Keratinocyte (primary cell): ENCODE data around the gene AP2A1. TPM values are rescaled to one million over a fixed set of nuclear protein-coding genes. Genes with fewer than 3 reads are reported as not detected.

Experiments
- DNase-seq: peaks from one replicate; pipeline ENCODE4 v3.0.0-alpha.2; 2011; ENCODE audit warnings: low read depth, missing footprints, low spot score
- FAIRE-seq: peaks from 2 replicates; lab custom pipeline; 2011; peaks lifted over from hg19 to GRCh38; lab: Jason Lieb, UNC
- H2AFZ ChIP-seq: 2 replicates; pipeline ENCODE4 v1.6.0; 2012; ENCODE audit warnings: low read length, control low read depth, inconsistent platforms; ENCODE audit not compliant: control insufficient read depth
- H3K27ac ChIP-seq: 2 replicates; pipeline ENCODE4 v1.5.1; 2011; ENCODE audit warnings: low read length; ENCODE audit not compliant: control insufficient read depth, insufficient read depth
- H3K27me3 ChIP-seq: 3 replicates; pipeline ENCODE4 v1.6.0; 2011; ENCODE audit warnings: low read length; ENCODE audit not compliant: control insufficient read depth, insufficient read depth; ENCODE audit errors: extremely low read depth
- H3K36me3 ChIP-seq, 2 experiments: 2 replicates in 1 of 2; 3 replicates in 1 of 2; pipeline ENCODE4 v1.5.1; 2011; ENCODE audit warnings: low read length in 2 of 2, mild to moderate bottlenecking in 1 of 2; ENCODE audit not compliant: control insufficient read depth in 2 of 2, insufficient read depth in 2 of 2; ENCODE audit errors: extremely low read depth in 1 of 2
- H3K4me1 ChIP-seq: 3 replicates; pipeline ENCODE4 v1.5.1; 2011; ENCODE audit warnings: low read length; ENCODE audit not compliant: control insufficient read depth, insufficient read depth; ENCODE audit errors: extremely low read depth
- H3K4me2 ChIP-seq: 3 replicates; pipeline ENCODE4 v1.6.0; 2011; ENCODE audit warnings: low read depth, low read length; ENCODE audit not compliant: control insufficient read depth, insufficient read depth; ENCODE audit errors: extremely low read depth
- H3K4me3 ChIP-seq, 3 experiments: fragments of 200-600 bp in 1 of 3; sonication (generic) in 1 of 3; 2 replicates in 2 of 3; 3 replicates in 1 of 3; pipeline ENCODE4 v1.5.1; 2011 to 2016; ENCODE audit warnings: low read length in 3 of 3, mild to moderate bottlenecking in 3 of 3, control low read depth in 2 of 3, inconsistent platforms in 1 of 3, low read depth in 1 of 3, mixed read lengths in 1 of 3, mixed run types in 1 of 3, moderate library complexity in 1 of 3; ENCODE audit not compliant: control insufficient read depth in 2 of 3, insufficient read depth in 2 of 3; ENCODE audit errors: extremely low read depth in 1 of 3
- H3K79me2 ChIP-seq: 2 replicates; pipeline ENCODE4 v1.6.0; 2012; ENCODE audit warnings: low read length; ENCODE audit not compliant: control insufficient read depth, insufficient read depth
- H3K9ac ChIP-seq: 3 replicates; pipeline ENCODE4 v1.6.0; 2011; ENCODE audit warnings: low read length; ENCODE audit not compliant: control insufficient read depth, insufficient read depth; ENCODE audit errors: extremely low read depth
- H3K9me1 ChIP-seq: 3 replicates; pipeline ENCODE4 v1.6.0; 2011; ENCODE audit warnings: low read length; ENCODE audit not compliant: control insufficient read depth, insufficient read depth; ENCODE audit errors: extremely low read depth
- H3K9me3 ChIP-seq: 2 replicates; pipeline ENCODE4 v1.5.1; 2012; ENCODE audit warnings: low read depth, low read length; ENCODE audit not compliant: control insufficient read depth
- H4K20me1 ChIP-seq: 3 replicates; pipeline ENCODE4 v1.6.0; 2011; ENCODE audit warnings: low read length; ENCODE audit not compliant: control insufficient read depth, insufficient read depth; ENCODE audit errors: extremely low read depth
- EZH2 ChIP-seq: IDR thresholded peaks from one replicate; pipeline ENCODE4 v1.6.1; 2012; ENCODE audit warnings: inconsistent platforms, mild to moderate bottlenecking, low read length, moderate library complexity
- dilution Hi-C: fragments of 300-500 bp; cut with MboI; formaldehyde crosslinking; loops from one replicate; pipeline ENCODE4 v1.7.0; 2020; ENCODE audit warnings: low sequenced_read_pairs; ENCODE audit not compliant: extremely low pct_ligation_motif_present
- polyA plus RNA-seq, 5 experiments: library from polyadenylated mRNA; depleted of rRNA in 3 of 5; stranded (reverse) in 3 of 5; stranded (forward) in 1 of 5; unstranded in 1 of 5; fragments of >200 nt; gene quantifications; 1 replicate in 1 of 5; 2 replicates in 3 of 5; 3 replicates in 1 of 5; pipeline versions ENCODE4 v1.2.1 to v1.2.3, GENCODE V29; 2011 to 2012; ENCODE audit warnings: missing spikeins in 2 of 5, low read depth in 1 of 5, low replicate concordance in 1 of 5
- TF ChIP-seq, protein P1 (sequence below), 3 experiments: IDR thresholded peaks in 1 of 3; conservative IDR thresholded peaks in 1 of 3; optimal IDR thresholded peaks in 1 of 3; 2 replicates in 2 of 3; 3 replicates in 1 of 3; pipeline versions ENCODE3 to v1.5.1; 2011; ENCODE audit warnings: low read length in 3 of 3, mild to moderate bottlenecking in 3 of 3, moderate library complexity in 2 of 3, control low read depth in 1 of 3, inconsistent platforms in 1 of 3; ENCODE audit not compliant: insufficient read depth in 2 of 3; ENCODE audit errors: extremely low read depth in 1 of 3

Gene AP2A1
- polyA plus RNA-seq, 1 donor (not counting 4 experiments of a cell fraction or from before 2014, with no cell fraction given): 36.7 TPM

DNA sequence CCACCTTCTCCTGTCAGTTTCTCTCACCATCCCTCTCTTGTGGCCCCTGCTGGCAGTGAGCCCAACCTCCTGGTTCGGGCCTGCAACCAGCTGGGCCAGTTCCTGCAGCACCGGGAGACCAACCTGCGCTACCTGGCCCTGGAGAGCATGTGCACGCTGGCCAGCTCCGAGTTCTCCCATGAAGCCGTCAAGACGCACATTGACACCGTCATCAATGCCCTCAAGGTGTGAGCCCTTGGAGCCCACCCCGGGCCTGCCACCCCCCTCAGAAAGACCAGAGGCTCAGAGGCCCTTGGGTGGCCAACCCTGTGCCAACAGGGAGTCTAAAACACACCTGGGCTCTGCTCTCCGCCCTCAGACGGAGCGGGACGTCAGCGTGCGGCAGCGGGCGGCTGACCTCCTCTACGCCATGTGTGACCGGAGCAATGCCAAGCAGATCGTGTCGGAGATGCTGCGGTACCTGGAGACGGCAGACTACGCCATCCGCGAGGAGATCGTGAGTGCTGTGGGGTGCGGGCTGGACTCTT is 32.5 kb downstream of the AP2A1 start:
- H3K9me1 ChIP-seq: no peaks in the 10 kb centered on the region
- H2AFZ ChIP-seq: no peak overlapping the region
- no peaks in the 10 kb centered on the region for H3K4me1 ChIP-seq
- H3K27me3 ChIP-seq: no peaks in the 10 kb centered on the region
- H3K9me3 ChIP-seq: no peaks in the 10 kb centered on the region
- peaks cover 44 to 48% of the 10 kb centered on the region in 2 experiments for H3K36me3 ChIP-seq
- no peaks in the 10 kb centered on the region for H3K79me2 ChIP-seq
- no peak for DNase-seq
- TF ChIP-seq, protein P1, sequence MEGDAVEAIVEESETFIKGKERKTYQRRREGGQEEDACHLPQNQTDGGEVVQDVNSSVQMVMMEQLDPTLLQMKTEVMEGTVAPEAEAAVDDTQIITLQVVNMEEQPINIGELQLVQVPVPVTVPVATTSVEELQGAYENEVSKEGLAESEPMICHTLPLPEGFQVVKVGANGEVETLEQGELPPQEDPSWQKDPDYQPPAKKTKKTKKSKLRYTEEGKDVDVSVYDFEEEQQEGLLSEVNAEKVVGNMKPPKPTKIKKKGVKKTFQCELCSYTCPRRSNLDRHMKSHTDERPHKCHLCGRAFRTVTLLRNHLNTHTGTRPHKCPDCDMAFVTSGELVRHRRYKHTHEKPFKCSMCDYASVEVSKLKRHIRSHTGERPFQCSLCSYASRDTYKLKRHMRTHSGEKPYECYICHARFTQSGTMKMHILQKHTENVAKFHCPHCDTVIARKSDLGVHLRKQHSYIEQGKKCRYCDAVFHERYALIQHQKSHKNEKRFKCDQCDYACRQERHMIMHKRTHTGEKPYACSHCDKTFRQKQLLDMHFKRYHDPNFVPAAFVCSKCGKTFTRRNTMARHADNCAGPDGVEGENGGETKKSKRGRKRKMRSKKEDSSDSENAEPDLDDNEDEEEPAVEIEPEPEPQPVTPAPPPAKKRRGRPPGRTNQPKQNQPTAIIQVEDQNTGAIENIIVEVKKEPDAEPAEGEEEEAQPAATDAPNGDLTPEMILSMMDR (optimal IDR thresholded peaks at IDR 0.05 in 1 of 3, IDR thresholded peaks at IDR 0.05 in 1 of 3, conservative IDR thresholded peaks at IDR 0.05 in 1 of 3; ENCODE audit: extremely low read depth in 1 of 3, insufficient read depth in 2 of 3, low read length in 3 of 3): no peak
- no peak for TF ChIP-seq EZH2
- no peak overlapping the region for H3K4me3 ChIP-seq
- H3K9ac ChIP-seq: no peak overlapping the region
- no peak for FAIRE-seq
- H4K20me1 ChIP-seq: no peaks in the 10 kb centered on the region
- H3K4me2 ChIP-seq: no peak overlapping the region
- H3K27ac ChIP-seq: no peak overlapping the region
- dilution Hi-C loops: no loop called here

DNA sequence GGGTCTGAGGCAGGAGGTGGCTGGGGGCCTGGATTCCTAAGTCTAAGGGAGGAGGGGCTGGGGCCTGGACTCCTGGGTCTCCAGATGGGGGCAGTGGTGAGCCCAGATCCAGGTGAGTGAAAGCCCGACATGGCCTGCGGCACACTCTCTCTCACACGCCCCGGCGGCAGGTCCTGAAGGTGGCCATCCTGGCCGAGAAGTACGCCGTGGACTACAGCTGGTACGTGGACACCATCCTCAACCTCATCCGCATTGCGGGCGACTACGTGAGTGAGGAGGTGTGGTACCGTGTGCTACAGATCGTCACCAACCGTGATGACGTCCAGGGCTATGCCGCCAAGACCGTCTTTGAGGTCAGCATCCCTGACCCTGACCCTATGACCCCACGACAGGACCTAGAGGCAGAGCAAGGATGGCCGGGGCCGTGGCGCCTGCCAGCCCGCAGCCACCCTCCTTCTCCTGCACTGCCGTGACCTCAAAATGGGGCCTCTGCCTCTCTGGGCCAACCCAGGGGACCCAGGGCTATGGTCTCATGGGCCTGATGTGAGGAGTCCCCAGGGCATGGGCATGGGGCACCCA is 33.1 kb downstream of the AP2A1 start:
- H3K27ac ChIP-seq: no peak overlapping the region
- no peaks in the 10 kb centered on the region for H3K4me1 ChIP-seq
- no peak overlapping the region for H3K4me2 ChIP-seq
- no peaks in the 10 kb centered on the region for H3K79me2 ChIP-seq
- H3K36me3 ChIP-seq: peaks cover 45 to 46% of the 10 kb centered on the region in 2 experiments
- no peak for FAIRE-seq
- DNase-seq: no peak
- no peak overlapping the region for H3K9ac ChIP-seq
- no peaks in the 10 kb centered on the region for H3K9me3 ChIP-seq
- H3K4me3 ChIP-seq: no peak overlapping the region
- H4K20me1 ChIP-seq: no peaks in the 10 kb centered on the region
- no peaks in the 10 kb centered on the region for H3K9me1 ChIP-seq
- TF ChIP-seq EZH2: no peak
- TF ChIP-seq, protein P1 (optimal IDR thresholded peaks at IDR 0.05 in 1 of 3, IDR thresholded peaks at IDR 0.05 in 1 of 3, conservative IDR thresholded peaks at IDR 0.05 in 1 of 3; ENCODE audit: extremely low read depth in 1 of 3, insufficient read depth in 2 of 3, low read length in 3 of 3): peak in 1 of 3 experiments; percentile 33
- no peak overlapping the region for H2AFZ ChIP-seq
- no peaks in the 10 kb centered on the region for H3K27me3 ChIP-seq
- dilution Hi-C loops: no loop called here
